Uterus (tissue), 4 donors: ENCODE data around the gene ING3. TPM values are rescaled to one million over a fixed set of nuclear protein-coding genes. Genes with fewer than 3 reads are reported as not detected.

Source experiments
- DNase-seq, 2 donors: peaks; one replicate each; pipeline ENCODE4 v3.0.0-alpha.2; 2019 to 2020
- H3K27ac ChIP-seq, 2 donors: fragments of 200-600 bp; sonication (generic); 1 replicate in 1 of 2; 2 replicates in 1 of 2; pipeline ENCODE4 v1.5.1; 2016 to 2018
- H3K27me3 ChIP-seq, 2 donors: fragments of 200-600 bp; sonication (generic); one replicate each; pipeline ENCODE4 v1.5.1; 2018 to 2019; ENCODE audit warnings: control low read depth in 1 of 2
- H3K36me3 ChIP-seq, 2 donors: fragments of 200-600 bp; sonication (generic); one replicate each; pipeline ENCODE4 v1.5.1; 2019; ENCODE audit warnings: control low read depth in 1 of 2
- H3K4me1 ChIP-seq, 2 donors: fragments of 200-600 bp; sonication (generic); one replicate each; pipeline ENCODE4 v1.5.1; 2018 to 2019; ENCODE audit warnings: control low read depth in 1 of 2
- H3K4me3 ChIP-seq, 2 donors: fragments of 200-600 bp; sonication (generic); 1 replicate in 1 of 2; 2 replicates in 1 of 2; pipeline ENCODE4 v1.5.1; 2018 to 2019; ENCODE audit warnings: mild to moderate bottlenecking in 1 of 2
- H3K9me3 ChIP-seq, 2 donors: fragments of 200-600 bp; sonication (generic); one replicate each; pipeline ENCODE4 v1.5.1; 2019; ENCODE audit warnings: control low read depth in 1 of 2
- CTCF ChIP-seq, 4 experiments: fragments of 200-600 bp in 2 of 4; fragments of 450-650 bp in 2 of 4; sonication (generic) in 2 of 4; IDR thresholded peaks; one replicate each; pipeline ENCODE4 v1.5.1; 2016 to 2019; ENCODE audit warnings: antibody characterized with exemption in 4 of 4, mild to moderate bottlenecking in 2 of 4, moderate library complexity in 1 of 4
- POLR2A ChIP-seq, 2 donors: fragments of 450-650 bp; IDR thresholded peaks; one replicate each; pipeline ENCODE4 v1.6.1; 2016; ENCODE audit warnings: antibody characterized with exemption in 2 of 2, mild to moderate bottlenecking in 1 of 2, moderate library complexity in 1 of 2
- intact Hi-C: fragments of 100-400 bp; cut with DNase I; formaldehyde crosslinking; loops from one replicate; pipeline ENCODE4 v1.15.1; 2023; ENCODE audit warnings: low total_unique reads
- total RNA-seq, 4 donors: library from RNA; depleted of rRNA in 3 of 4; stranded (reverse); fragments of >200 nt in 3 of 4; gene quantifications; one replicate each; pipeline versions ENCODE4 v1.1.0 to v1.2.4, GENCODE V29; 2014 to 2023
- donor health status: DM: yes; HTN: yes; CAD: no.

ING3 gene
- total RNA-seq, 4 donors from 2014 or later = 16.4 to 37.7 (median 21.3) TPM

- H3K4me1 ChIP-seq = no peaks in the 10 kb centered on the region
- H3K9me3 ChIP-seq = no peaks in the 10 kb centered on the region
- H3K4me3 ChIP-seq = no peak overlapping the region
- DNase-seq = no peak
- no peaks in the 10 kb centered on the region for H3K27me3 ChIP-seq
- H3K36me3 ChIP-seq = no peaks in the 10 kb centered on the region
- TF ChIP-seq CTCF (IDR thresholded peaks at IDR 0.05) = no peak
- no peak for TF ChIP-seq POLR2A (IDR thresholded peaks at IDR 0.05)
- H3K27ac ChIP-seq = no peak overlapping the region
- intact Hi-C loops = no loop called here
Observed at GRCh38 chr7:120919466-120919865, 31.1 kb upstream of the ING3 start.

GRCh38 chr7:120920034-120920433 lies 30.5 kb upstream of the ING3 start:
- TF ChIP-seq CTCF (IDR thresholded peaks at IDR 0.05) (no peak), POLR2A (IDR thresholded peaks at IDR 0.05) (no peak)
- intact Hi-C loops = no loop called here
- Histone ChIP-seq H3K27ac (no peak overlapping the region), H3K36me3 (no peaks in the 10 kb centered on the region), H3K4me3 (no peak overlapping the region), H3K9me3 (no peaks in the 10 kb centered on the region), H3K27me3 (no peaks in the 10 kb centered on the region), H3K4me1 (no peaks in the 10 kb centered on the region)
- no peak for DNase-seq

GRCh38 chr7:120920591-120921274 lies 29.8 kb upstream of the ING3 start:
- no peak overlapping the region for H3K4me3 ChIP-seq
- no peak overlapping the region for H3K27ac ChIP-seq
- intact Hi-C loops = no loop called here
- H3K27me3 ChIP-seq = no peaks in the 10 kb centered on the region
- no peaks in the 10 kb centered on the region for H3K9me3 ChIP-seq
- no peaks in the 10 kb centered on the region for H3K36me3 ChIP-seq
- no peak for TF ChIP-seq POLR2A (IDR thresholded peaks at IDR 0.05)
- TF ChIP-seq CTCF (IDR thresholded peaks at IDR 0.05) = no peak
- no peaks in the 10 kb centered on the region for H3K4me1 ChIP-seq
- DNase-seq = no peak

- Histone ChIP-seq H3K36me3 (no peaks in the 10 kb centered on the region), H3K27ac (no peak overlapping the region), H3K4me3 (no peak overlapping the region), H3K27me3 (no peaks in the 10 kb centered on the region), H3K9me3 (no peaks in the 10 kb centered on the region), H3K4me1 (no peaks in the 10 kb centered on the region)
- TF ChIP-seq POLR2A (IDR thresholded peaks at IDR 0.05) (no peak), CTCF (IDR thresholded peaks at IDR 0.05) (no peak)
- no peak for DNase-seq
- intact Hi-C loops = no loop called here
Observed at GRCh38 chr7:120924837-120925236, 25.7 kb upstream of the ING3 start.

GRCh38 chr7:120925392-120925791 lies 25.2 kb upstream of the ING3 start:
- TF ChIP-seq POLR2A (IDR thresholded peaks at IDR 0.05) (no peak), CTCF (IDR thresholded peaks at IDR 0.05) (no peak)

More at GRCh38 chr7:120925392-120925791, 25.2 kb upstream of the ING3 start:
- DNase-seq = no peak
- intact Hi-C loops = no loop called here
- H3K27me3 ChIP-seq = no peaks in the 10 kb centered on the region
- no peaks in the 10 kb centered on the region for H3K4me1 ChIP-seq
- H3K9me3 ChIP-seq = no peaks in the 10 kb centered on the region
- H3K4me3 ChIP-seq = no peak overlapping the region
- no peaks in the 10 kb centered on the region for H3K36me3 ChIP-seq
- no peak overlapping the region for H3K27ac ChIP-seq
